GM19372 (cell line): ENCODE measurements around the gene LYRM9.
"Not testable (repeated sequence)": the region's sequence is repeated elsewhere in the genome, so short reads cannot be mapped to it uniquely, and the experiment has no call there.

Experiments used
- ATAC-seq: cut with Tn5 transposase; IDR thresholded peaks from one replicate; pipeline ENCODE4 v1.9.1; 2021; ENCODE audit warnings: mild to moderate bottlenecking, low read depth, moderate library complexity; ENCODE audit not compliant: unreplicated experiment

Gene LYRM9

DNA sequence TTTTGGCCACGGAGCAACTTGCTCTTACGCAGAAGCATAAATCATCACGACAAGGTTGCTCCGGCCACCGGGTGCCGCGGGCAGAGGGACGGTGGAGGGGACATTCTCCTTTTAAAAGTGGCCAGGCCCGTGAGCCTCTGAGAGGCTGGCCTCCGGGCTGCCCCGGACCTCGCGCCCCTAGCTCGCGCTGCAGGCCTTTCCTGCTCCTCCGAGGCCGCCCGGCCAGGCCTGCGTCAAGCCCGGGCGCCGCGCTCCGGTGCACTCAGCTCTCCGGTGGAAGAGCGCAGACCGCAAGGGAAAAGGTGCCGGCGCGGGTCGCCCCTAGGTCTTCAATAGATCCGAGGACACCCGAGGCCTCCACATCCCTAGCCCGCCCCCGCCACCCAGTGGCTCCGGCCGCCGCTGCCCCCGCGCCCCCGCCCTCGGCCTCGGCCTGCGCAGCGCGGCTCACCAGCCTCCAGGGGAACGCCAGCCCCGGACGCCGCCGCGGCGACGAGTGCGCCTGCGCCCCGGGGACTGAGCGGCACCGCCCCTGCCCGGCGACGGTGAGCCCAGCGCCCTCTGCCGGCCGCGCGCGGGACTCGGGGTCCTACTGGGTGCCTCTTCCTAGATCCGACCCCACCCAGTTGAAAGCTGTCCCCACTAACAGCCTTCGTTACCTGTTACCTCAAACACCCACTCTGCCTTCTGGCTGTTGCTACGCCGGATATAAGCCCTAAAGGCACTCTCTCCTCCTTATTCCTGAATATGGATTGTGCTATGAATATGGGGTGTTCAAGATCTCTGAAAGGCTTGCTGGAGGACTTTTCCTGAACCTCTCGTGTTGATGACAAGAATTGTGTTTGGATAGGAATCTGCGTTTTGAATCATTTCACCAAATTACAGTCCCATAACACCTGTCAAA, at the start of gene LYRM9:
TSS of gene LYRM9 (minus strand) at position 500 of the 904 bp plus-strand sequence. CDS start 10,671 bp downstream, outside the sequence.
- ATAC-seq, result peak; percentile 98

GRCh38 chr17:27940503-27941428, 47.6 kb upstream of the LYRM9 start:
- ATAC-seq, result no peak

- no peak for ATAC-seq
Observed at GRCh38 chr17:27939474-27940465, 46.6 kb upstream of the LYRM9 start.

DNA sequence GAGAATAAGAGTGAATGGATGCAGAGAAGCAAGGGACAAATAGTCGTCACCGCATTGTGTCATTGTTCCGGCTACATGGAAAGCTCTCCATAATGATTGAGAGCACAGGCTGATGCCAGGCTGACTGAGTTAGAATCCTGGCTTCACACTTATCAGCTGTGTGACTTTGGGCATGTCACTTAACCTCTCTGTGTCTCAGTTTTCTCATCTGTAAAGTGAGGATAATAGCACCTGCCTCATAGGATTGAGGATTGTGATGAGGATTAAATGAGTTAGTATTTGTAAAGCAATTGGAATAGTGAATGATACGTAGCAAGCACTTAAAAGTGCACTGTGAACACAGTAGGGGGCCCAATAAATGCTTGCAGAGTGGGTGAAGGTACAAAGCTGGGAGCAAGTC, 45.7 kb upstream of the LYRM9 start:
- no peak for ATAC-seq

DNA sequence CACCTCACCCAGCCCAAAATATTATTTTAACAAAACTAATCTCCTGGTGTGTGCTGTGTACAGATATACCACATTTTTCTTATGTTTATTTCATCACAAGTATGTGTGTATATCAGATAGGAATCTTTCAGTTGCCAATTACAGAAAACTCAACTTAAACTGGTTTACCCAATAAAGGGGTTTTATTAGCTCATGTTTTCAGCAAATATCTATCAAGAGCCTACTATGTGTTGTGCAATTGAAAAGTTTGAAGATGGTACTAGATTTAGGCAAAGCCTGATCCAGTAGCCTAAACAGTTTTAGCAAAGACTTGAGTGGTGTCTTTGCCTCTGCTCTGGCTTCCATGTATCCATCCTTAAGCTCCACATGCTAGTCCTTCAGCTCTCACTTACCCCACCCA, 45.1 kb upstream of the LYRM9 start:
- ATAC-seq, result no peak

DNA sequence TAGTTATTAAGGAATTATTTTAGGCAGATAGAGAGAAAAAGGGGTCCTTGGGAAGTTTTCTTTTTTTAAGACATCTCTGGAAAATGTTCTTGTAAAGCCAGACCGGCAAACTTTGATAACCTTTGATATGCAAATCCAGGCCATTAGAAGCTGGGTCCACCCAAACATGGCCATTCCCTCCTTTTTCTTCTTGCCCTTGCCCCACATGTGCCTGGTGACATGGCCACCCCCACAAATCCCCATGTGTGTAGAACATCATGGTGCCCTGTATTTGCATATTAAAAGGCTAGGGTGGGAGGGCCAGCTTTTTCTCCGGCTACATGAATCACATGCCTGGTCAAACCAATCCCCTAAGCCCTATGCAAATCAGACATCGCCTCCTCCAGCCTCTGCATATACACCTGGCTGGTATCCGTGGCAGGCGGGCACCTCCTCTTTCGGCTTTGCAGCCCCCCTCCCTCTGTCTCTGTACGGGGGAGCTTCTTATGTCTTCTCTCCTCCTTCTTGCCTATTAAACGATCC, 43.9 kb upstream of the LYRM9 start:
- no peak for ATAC-seq

DNA sequence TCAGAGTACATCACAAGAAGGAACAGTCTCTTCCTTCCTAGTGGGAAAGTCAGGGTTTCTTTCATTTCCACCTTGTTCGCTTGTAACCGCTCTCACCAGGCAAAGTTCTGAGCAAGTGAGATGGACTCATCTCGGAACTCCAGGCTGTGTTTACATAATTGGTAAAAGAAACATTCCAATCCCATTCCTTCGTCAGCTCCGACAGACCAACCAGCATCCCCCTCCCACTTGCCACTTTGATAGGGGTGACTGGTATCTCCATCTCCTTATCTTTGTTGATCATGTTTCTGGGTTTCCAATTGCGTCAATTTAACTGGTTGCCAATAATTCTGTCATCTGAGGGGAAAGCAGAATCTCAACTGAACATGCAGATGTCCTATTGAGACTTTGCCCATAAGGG, 36.8 kb upstream of the LYRM9 start:
- ATAC-seq, result no peak

DNA sequence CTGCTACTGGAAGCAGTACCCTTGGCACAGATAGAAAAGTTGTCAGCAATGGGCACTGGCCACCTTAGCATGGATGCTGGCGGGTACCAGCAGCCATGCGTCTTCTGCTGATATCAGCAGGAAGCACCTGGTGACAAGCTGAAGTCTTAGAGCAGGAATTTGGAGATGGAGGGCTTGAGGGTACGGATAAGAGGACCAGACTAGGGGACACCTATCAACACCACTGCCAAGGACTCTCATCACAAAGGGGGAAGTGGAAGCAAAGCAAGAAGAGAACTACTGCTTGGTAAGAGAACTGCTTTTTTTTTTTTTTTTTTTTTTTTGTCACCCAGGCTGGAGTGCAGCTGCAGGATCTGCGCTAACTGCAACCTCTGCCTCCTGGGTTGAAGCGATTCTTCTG, 35.4 kb upstream of the LYRM9 start:
- no peak for ATAC-seq

- no peak for ATAC-seq
Observed at GRCh38 chr17:27927781-27928180, 34.6 kb upstream of the LYRM9 start.

GRCh38 chr17:27921599-27921998, 28.4 kb upstream of the LYRM9 start:
- no peak for ATAC-seq

DNA sequence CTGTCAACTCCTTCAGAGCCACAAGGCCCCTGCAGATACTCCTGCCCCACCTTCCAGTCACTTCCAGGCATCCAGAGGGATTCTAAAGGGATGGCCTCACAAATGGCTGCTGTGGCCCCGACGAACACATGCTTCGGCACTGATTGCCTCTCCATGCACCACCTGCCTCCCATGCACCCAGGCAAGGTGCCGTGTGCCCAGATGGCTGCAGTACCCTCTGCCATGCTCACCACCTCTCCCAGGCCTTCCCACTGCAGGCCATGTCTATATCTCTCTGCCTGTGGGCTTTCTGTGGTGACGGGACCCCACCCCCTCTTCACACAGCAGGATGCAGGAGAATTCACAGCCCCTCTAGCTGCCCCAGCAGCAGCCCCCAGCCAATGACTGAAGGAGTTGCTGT, 27.9 kb upstream of the LYRM9 start:
- ATAC-seq, result no peak

DNA sequence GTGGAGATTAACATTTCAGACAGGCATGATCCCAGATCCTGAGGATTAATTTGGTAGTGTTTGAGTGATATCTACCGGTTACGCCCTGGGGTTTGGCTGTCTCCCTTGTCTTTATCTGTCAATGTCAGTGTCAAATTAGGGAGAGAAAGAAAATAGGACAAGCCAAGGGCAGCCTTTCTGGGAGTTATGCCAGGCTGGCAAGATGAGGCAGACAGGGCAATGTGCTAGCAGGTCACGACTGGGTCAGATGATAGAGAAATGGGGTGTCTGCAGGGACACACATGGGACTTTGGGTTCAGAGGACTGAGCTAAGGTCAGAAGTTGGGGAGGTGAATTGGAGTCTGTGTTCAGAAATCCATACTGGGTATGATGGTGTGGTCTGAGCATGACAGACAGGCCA, 27.4 kb upstream of the LYRM9 start:
- ATAC-seq, result no peak

GRCh38 chr17:27919079-27919478, 25.9 kb upstream of the LYRM9 start:
- ATAC-seq, result no peak

DNA sequence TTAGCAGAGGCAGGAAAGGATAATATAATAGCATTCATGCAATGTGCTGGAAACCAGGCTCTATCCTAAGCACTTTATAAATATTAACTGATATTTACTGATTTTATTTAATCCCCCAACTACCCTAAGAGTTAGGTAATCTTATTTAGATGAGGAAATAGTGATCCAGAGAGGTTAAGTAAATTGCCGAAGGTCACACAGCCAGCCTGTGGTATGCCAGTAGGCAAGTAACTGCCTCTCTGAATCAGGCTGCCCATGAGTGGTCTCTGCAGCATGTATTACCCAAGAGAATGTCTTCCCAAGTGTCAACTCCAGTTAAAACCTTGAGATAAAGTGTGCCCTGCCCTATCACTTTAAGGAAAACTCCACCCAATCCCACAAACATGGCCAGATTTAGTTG, 25.3 kb upstream of the LYRM9 start:
- no peak for ATAC-seq

GRCh38 chr17:27917000-27917399, 23.8 kb upstream of the LYRM9 start:
- no peak for ATAC-seq

DNA sequence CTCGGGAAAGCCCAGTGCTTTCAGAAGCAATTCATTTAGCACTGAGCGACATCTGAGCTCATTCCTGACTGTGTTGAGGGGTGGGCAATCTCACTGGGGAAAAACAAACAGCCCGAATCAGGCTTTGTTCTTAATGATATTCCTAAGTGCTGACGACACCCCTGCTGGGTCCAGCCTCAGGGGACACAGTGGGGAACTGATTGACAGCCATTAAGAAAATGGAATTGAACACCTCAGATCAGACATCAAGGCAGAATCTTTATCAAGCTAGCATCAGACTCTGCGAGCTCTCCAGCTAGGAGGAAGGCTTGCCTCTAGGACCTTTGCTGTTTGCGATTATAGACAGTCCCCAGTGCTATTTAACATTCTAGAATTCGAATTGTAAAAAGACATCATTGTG, 22.5 kb upstream of the LYRM9 start:
- no peak for ATAC-seq

- ATAC-seq, result no peak
Observed at GRCh38 chr17:27914382-27914781, 21.2 kb upstream of the LYRM9 start.

DNA sequence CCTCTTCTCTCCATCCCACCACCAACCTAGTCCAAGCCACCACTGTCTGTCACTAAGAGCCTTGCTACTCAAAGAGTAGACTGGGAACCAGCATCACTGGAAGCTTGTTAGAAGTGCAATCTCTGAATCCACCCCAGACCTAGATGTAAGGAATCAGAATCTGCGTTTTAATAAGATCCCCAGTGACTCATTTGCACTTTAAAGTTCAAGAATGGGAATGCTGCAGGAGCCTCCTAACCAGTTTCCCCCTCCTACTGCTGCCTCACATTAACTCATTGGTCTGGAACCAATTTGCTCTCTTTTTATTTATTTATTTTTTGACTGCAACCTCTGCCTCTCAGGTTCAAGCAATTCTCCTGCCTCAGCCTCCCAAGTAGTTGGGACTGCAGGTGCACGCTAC, 19.8 kb upstream of the LYRM9 start:
- no peak for ATAC-seq

- not testable (repeated sequence) for ATAC-seq
Observed at GRCh38 chr17:27912299-27912698, 19.1 kb upstream of the LYRM9 start.

DNA sequence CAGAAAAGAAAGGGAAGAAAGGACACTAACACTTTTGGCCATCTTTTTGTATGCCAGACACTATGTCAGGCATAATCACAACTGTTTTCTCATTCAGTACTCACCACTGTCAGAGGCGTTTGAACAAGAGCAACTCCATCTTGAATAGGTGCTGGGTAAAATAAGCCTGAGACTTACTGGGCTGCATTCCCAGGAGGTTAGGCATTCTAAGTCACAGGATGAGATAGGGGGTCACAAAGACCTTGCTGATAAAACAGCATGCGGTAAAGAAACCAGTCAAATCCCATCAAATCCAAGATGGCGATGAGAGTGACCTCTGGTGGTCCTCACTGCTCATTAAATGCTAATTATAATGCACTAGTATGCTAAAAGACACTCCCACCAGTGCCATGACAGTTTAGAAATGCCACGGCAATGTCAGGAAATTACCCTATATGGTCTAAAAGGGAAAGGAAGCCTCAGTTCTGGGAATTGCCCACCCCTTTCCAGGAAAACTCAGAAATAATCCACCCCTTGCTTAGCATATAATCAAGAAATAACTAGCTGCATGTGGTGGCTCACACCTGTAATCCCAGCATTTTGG, 14.9 kb upstream of the LYRM9 start:
- no peak for ATAC-seq
